ENCODE data around the gene VAPA.

The VAPA gene

GRCh38 chr18:10003281-10003680, 89.5 kb downstream of the VAPA start:
- no peak for TF ChIP-seq CTCF (IDR thresholded peaks at IDR 0.05; ENCODE audit: borderline replicate concordance, insufficient read depth, low read depth, low read length)
- H3K4me3 ChIP-seq (ENCODE audit: low read depth, low read length) = no peak overlapping the region

DNA sequence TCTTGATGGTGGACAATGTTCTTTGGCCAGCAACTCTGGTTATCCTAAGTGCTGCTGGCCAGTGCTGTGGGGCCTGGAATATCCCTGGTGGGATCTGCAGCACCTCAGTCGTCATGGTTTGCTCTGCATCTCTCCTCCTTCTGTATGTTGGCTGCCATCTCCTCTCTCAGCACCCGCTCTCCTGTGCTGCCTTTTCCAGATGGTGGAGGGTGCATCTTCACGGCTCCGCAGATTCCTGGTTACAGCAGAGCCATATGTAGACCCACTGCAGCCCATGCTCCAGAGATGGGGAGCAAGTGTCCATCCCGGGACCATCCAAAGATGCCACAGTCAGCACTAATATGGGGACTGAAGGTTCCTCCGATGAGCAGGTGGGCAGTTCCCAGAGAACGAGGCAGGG, 90.0 kb downstream of the VAPA start:
- no peak for TF ChIP-seq CTCF (IDR thresholded peaks at IDR 0.05; ENCODE audit: borderline replicate concordance, insufficient read depth, low read depth, low read length)
- H3K4me3 ChIP-seq (ENCODE audit: low read depth, low read length) = no peak overlapping the region

DNA sequence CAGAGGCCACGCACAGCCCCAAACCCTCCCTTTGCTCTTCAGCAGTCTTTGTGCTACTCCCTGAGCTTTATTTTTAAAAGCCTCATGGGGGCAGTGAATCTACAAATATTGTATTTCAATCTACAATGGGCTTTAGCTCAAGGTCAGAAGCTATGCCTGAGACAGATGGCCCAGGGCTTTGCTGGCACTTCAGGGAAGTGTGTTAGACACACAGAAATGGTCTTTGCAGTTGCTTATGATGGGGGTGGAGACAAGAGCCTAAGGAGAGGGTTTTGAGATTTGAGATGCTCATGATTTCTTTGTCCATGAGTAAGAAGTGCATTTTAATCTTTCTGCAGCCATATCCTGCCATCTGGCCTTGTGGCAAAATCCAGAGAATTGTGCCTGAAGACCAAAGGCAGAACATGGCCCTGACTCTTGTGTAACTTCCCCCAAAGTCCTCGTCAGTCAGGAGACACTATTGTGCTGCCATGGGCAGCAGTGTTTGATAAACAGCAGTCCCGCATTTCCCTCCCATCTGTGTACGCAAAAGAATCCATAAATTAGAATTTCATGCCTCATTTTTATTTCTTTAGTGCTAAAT, 92.6 kb downstream of the VAPA start:
- no peak for TF ChIP-seq CTCF (IDR thresholded peaks at IDR 0.05; ENCODE audit: borderline replicate concordance, insufficient read depth, low read depth, low read length)
- H3K4me3 ChIP-seq (ENCODE audit: low read depth, low read length) = no peak overlapping the region

DNA sequence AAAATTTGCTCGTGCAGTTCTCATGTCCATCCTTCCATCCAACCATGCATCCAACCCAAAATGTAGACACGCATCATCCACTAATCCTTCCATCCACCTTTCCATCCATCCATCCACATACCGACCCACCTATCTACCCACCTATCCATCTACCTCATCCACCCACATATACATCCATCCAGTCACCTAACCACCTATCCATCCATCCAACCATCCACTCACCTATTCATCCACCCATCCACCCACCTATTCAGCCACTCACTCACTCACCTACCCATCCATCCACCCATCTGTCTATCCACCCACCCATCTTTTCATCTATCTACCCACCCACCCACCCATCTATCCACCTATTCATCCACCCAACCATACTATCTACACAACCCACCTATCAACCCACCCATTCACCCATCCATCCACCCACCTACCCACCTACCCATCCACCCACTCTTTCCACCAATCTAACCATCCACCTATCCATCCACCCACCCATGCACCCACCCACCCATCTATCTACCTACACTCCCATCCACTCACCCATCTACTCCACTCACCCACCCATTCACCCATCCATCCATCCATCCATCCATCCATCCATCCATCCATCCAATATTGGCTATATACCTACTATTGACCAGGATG, 94.3 kb downstream of the VAPA start:
- no peak for TF ChIP-seq CTCF (IDR thresholded peaks at IDR 0.05; ENCODE audit: borderline replicate concordance, insufficient read depth, low read depth, low read length)
- H3K4me3 ChIP-seq (ENCODE audit: low read depth, low read length) = no peak overlapping the region
